DND-41 (cell line): ENCODE data around the gene CIITA.
"Not testable (repeated sequence)": the region's sequence is repeated elsewhere in the genome, so short reads cannot be mapped to it uniquely, and the experiment has no call there.

ENCODE experiments used
- ATAC-seq: fragments of 200-7000 bp; cut with Tn5 transposase; 3 replicates; pipeline ENCODE4 v1.9.1; 2021; ENCODE audit warnings: low read depth; ENCODE audit not compliant: insufficient read depth
- DNase-seq: peaks from one replicate; pipeline ENCODE4 v3.0.0-alpha.2; 2020
- H2AFZ ChIP-seq: 2 replicates; pipeline ENCODE4 v1.6.0; 2012; ENCODE audit warnings: low read depth, low read length
- H3K27ac ChIP-seq: 2 replicates; pipeline ENCODE4 v1.5.1; 2012; ENCODE audit warnings: low read length, inconsistent platforms
- H3K27me3 ChIP-seq: fragments of 200-600 bp; sonication (generic); 2 replicates; pipeline ENCODE4 v1.6.0; 2012; ENCODE audit warnings: low read length, mild to moderate bottlenecking, inconsistent platforms; ENCODE audit not compliant: insufficient read depth, poor library complexity
- H3K36me3 ChIP-seq: 2 replicates; pipeline ENCODE4 v1.5.1; 2012; ENCODE audit warnings: low read length, inconsistent platforms; ENCODE audit not compliant: insufficient read depth
- H3K4me1 ChIP-seq: 2 replicates; pipeline ENCODE4 v1.5.1; 2012; ENCODE audit warnings: mild to moderate bottlenecking, low read length; ENCODE audit not compliant: insufficient read depth
- H3K4me2 ChIP-seq: 2 replicates; pipeline ENCODE4 v1.6.0; 2012; ENCODE audit warnings: mild to moderate bottlenecking, moderate library complexity, low read length, inconsistent platforms; ENCODE audit not compliant: insufficient read depth
- H3K4me3 ChIP-seq, 2 experiments: fragments of 200-600 bp in 1 of 2; shearing (Covaris generic) in 1 of 2; 2 replicates each; pipeline ENCODE4 v1.5.1; 2012 to 2016; ENCODE audit warnings: inconsistent platforms in 2 of 2, low read length in 2 of 2, mild to moderate bottlenecking in 2 of 2, low read depth in 1 of 2, moderate library complexity in 1 of 2
- H3K79me2 ChIP-seq: 2 replicates; pipeline ENCODE4 v1.6.0; 2012; ENCODE audit warnings: low read length, inconsistent platforms; ENCODE audit not compliant: insufficient read depth
- H3K9ac ChIP-seq: 2 replicates; pipeline ENCODE4 v1.6.0; 2012; ENCODE audit warnings: low read depth, mild to moderate bottlenecking, inconsistent platforms, low read length, moderate library complexity
- H3K9me3 ChIP-seq: 2 replicates; pipeline ENCODE4 v1.5.1; 2012; ENCODE audit warnings: low read length, moderate library complexity, mild to moderate bottlenecking, inconsistent platforms; ENCODE audit not compliant: insufficient read depth, severe bottlenecking
- H4K20me1 ChIP-seq: 2 replicates; pipeline ENCODE4 v1.6.0; 2012; ENCODE audit warnings: low read length; ENCODE audit not compliant: insufficient read depth
- CTCF ChIP-seq: IDR thresholded peaks from 2 replicates; pipeline ENCODE4 v1.5.1; 2012; ENCODE audit warnings: borderline replicate concordance, low read length, moderate library complexity, mild to moderate bottlenecking; ENCODE audit not compliant: poor library complexity, severe bottlenecking; ENCODE audit errors: extremely low read depth
- EZH2 ChIP-seq: IDR thresholded peaks from 3 replicates; pipeline ENCODE4 v1.6.1; 2012; ENCODE audit warnings: borderline replicate concordance, low read depth, mild to moderate bottlenecking, moderate library complexity, low read length, inconsistent platforms; ENCODE audit not compliant: severe bottlenecking

CIITA gene

DNA sequence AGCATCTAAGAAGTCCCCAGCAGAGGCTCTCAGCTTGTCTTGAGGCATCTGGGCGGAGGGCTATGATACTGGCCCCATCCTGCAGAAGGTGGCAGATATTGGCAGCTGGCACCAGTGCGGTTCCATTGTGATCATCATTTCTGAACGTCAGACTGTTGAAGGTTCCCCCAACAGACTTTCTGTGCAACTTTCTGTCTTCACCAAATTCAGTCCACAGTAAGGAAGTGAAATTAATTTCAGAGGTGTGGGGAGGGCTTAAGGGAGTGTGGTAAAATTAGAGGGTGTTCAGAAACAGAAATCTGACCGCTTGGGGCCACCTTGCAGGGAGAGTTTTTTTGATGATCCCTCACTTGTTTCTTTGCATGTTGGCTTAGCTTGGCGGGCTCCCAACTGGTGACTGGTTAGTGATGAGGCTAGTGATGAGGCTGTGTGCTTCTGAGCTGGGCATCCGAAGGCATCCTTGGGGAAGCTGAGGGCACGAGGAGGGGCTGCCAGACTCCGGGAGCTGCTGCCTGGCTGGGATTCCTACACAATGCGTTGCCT lies at the start of gene CIITA:
Gene CIITA (plus strand): TSS at position 404 of the 543 bp plus-strand sequence. CDS start 129 bp downstream, at position 533.
- no peak within 1 kb of the TSS for H3K27ac ChIP-seq
- H4K20me1 ChIP-seq, result no peaks in the 10 kb centered on the region
- no peaks in the 10 kb centered on the region for H3K36me3 ChIP-seq
- no peaks in the 10 kb centered on the region for H3K4me1 ChIP-seq
- H2AFZ ChIP-seq, result no peak within 1 kb of the TSS
- TF ChIP-seq EZH2 (no peak), CTCF (no peak)
- H3K79me2 ChIP-seq, result no peaks in the 10 kb centered on the region
- H3K4me3 ChIP-seq, result no peak within 1 kb of the TSS
- DNase-seq (no peak), ATAC-seq (no peak)
- no peak within 1 kb of the TSS for H3K4me2 ChIP-seq
- H3K9me3 ChIP-seq, result no peaks in the 10 kb centered on the region
- H3K27me3 ChIP-seq, result peaks cover 10% of the 10 kb centered on the region
- no peak within 1 kb of the TSS for H3K9ac ChIP-seq

GRCh38 chr16:10827691-10828341 lies 49.2 kb upstream of the CIITA start:
- no peak for DNase-seq
- H3K79me2 ChIP-seq, result no peaks in the 10 kb centered on the region
- H2AFZ ChIP-seq, result no peak overlapping the region
- H3K27me3 ChIP-seq, result peaks cover 3% of the 10 kb centered on the region
- H3K4me2 ChIP-seq, result no peak overlapping the region
- no peak overlapping the region for H3K4me3 ChIP-seq
- no peak overlapping the region for H3K27ac ChIP-seq
- H3K9me3 ChIP-seq, result no peaks in the 10 kb centered on the region
- H4K20me1 ChIP-seq, result no peaks in the 10 kb centered on the region
- H3K36me3 ChIP-seq, result no peaks in the 10 kb centered on the region
- TF ChIP-seq CTCF (no peak), EZH2 (no peak)
- no peak for ATAC-seq
- no peak overlapping the region for H3K9ac ChIP-seq
- no peaks in the 10 kb centered on the region for H3K4me1 ChIP-seq

DNA sequence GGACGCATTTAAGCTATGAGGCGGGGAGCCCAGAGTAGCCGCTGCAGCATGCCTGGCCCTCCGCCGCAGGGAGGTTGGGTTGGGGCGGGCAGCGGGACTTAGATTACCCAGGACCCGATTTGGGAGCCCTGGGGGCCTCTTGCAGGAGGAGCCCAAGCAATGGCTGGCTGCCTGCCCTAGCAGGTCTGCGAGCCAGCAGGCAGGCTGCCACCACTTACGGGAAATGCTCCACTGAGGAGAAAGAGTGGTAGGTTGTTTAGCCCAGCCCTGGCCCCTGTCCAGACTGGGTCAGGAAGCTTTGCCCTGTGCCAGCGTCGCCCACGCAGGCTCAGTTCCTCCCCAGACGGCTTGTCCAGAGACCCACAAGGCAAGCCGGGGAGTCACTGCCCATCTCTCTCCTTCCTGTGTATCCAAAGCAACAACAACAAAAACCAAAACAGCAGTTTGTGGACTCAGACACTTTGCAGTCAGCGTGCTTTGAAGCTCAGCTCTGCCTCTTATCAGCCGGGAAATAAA lies 48.1 kb upstream of the CIITA start:
- H3K9ac ChIP-seq, result no peak overlapping the region
- no peak overlapping the region for H3K4me3 ChIP-seq
- no peak overlapping the region for H3K4me2 ChIP-seq
- ATAC-seq (no peak), DNase-seq (no peak)
- TF ChIP-seq EZH2, result no peak
- TF ChIP-seq CTCF, result no peak
- no peak overlapping the region for H3K27ac ChIP-seq
- peaks cover 3% of the 10 kb centered on the region for H3K27me3 ChIP-seq
- H3K4me1 ChIP-seq, result no peaks in the 10 kb centered on the region
- no peaks in the 10 kb centered on the region for H3K36me3 ChIP-seq
- H2AFZ ChIP-seq, result no peak overlapping the region
- no peaks in the 10 kb centered on the region for H3K79me2 ChIP-seq
- H4K20me1 ChIP-seq, result no peaks in the 10 kb centered on the region
- no peaks in the 10 kb centered on the region for H3K9me3 ChIP-seq

- not testable (repeated sequence) for H3K4me2 ChIP-seq, H3K4me3 ChIP-seq, H3K4me1 ChIP-seq, H3K79me2 ChIP-seq, H4K20me1 ChIP-seq, H3K27me3 ChIP-seq, ATAC-seq, H2AFZ ChIP-seq, H3K9me3 ChIP-seq, DNase-seq, H3K9ac ChIP-seq, H3K27ac ChIP-seq, H3K36me3 ChIP-seq
Observed at GRCh38 chr16:10829390-10830098, 47.5 kb upstream of the CIITA start.

- not testable (repeated sequence) for DNase-seq, H4K20me1 ChIP-seq, H3K9ac ChIP-seq, H3K4me3 ChIP-seq, H3K79me2 ChIP-seq, H3K27me3 ChIP-seq, H3K27ac ChIP-seq, H3K4me1 ChIP-seq, ATAC-seq, H3K4me2 ChIP-seq, H3K36me3 ChIP-seq, H2AFZ ChIP-seq, H3K9me3 ChIP-seq
Observed at GRCh38 chr16:10830240-10830639, 46.8 kb upstream of the CIITA start.
